Suprapubic skin (tissue), 4 donors: ENCODE measurements around the gene STXBP2. TPM values are rescaled to one million over a fixed set of nuclear protein-coding genes. Genes with fewer than 3 reads are reported as not detected.

Experiments used
- DNase-seq, 2 donors: peaks; one replicate each; pipeline ENCODE4 v3.0.0-alpha.2; 2019; ENCODE audit warnings: low spot score in 2 of 2
- H3K27ac ChIP-seq: fragments of 200-600 bp; sonication (generic); one replicate; pipeline ENCODE4 v1.5.1; 2019
- H3K27me3 ChIP-seq: fragments of 200-600 bp; sonication (generic); one replicate; pipeline ENCODE4 v1.5.1; 2019
- H3K36me3 ChIP-seq: fragments of 200-600 bp; sonication (generic); one replicate; pipeline ENCODE4 v1.5.1; 2019
- H3K4me1 ChIP-seq: fragments of 200-600 bp; sonication (generic); one replicate; pipeline ENCODE4 v1.5.1; 2019
- H3K4me3 ChIP-seq: fragments of 200-600 bp; sonication (generic); one replicate; pipeline ENCODE4 v1.5.1; 2019; ENCODE audit warnings: mild to moderate bottlenecking
- H3K9me3 ChIP-seq: fragments of 200-600 bp; sonication (generic); one replicate; pipeline ENCODE4 v1.5.1; 2019
- CTCF ChIP-seq, 2 donors: fragments of 200-600 bp in 1 of 2; fragments of 450-650 bp in 1 of 2; sonication (generic) in 1 of 2; IDR thresholded peaks; one replicate each; pipeline ENCODE4 v1.5.1; 2016 to 2019; ENCODE audit warnings: antibody characterized with exemption in 2 of 2, mild to moderate bottlenecking in 1 of 2, moderate library complexity in 1 of 2
- EP300 ChIP-seq: sonication (generic); formaldehyde crosslinking; IDR thresholded peaks from one replicate; pipeline ENCODE4 v1.6.1; 2017; ENCODE audit warnings: antibody characterized with exemption
- POLR2A ChIP-seq, 2 donors: fragments of 450-650 bp; IDR thresholded peaks; one replicate each; pipeline ENCODE4 v1.6.1; 2017; ENCODE audit warnings: antibody characterized with exemption in 2 of 2, mild to moderate bottlenecking in 2 of 2, moderate library complexity in 2 of 2
- POLR2AphosphoS5 ChIP-seq, 3 donors: sonication (generic); formaldehyde crosslinking; IDR thresholded peaks; one replicate each; pipeline ENCODE4 v1.6.1; 2017; ENCODE audit warnings: antibody characterized with exemption in 3 of 3
- WGBS: methylation state at CpG from one replicate; pipeline ENCODE4 v1.1.5; 2018; 5-methylcytosine and 5-hydroxymethylcytosine counted together
- total RNA-seq, 4 donors: library from RNA; depleted of rRNA; stranded (reverse); fragments of >200 nt; gene quantifications; one replicate each; pipeline ENCODE4 v1.1.0, GENCODE V29; 2016

STXBP2 gene
- total RNA-seq, 4 donors from 2014 or later: 41.2 to 88.7 (median 50.9) TPM

- 74% methylated on average over 8 of the region's 8 CpGs for WGBS
- Histone ChIP-seq H3K9me3 (no peaks in the 10 kb centered on the region), H3K27me3 (peaks cover 16% of the 10 kb centered on the region), H3K27ac (no peak overlapping the region), H3K4me1 (no peaks in the 10 kb centered on the region), H3K36me3 (no peaks in the 10 kb centered on the region), H3K4me3 (no peak overlapping the region)
- no peak for TF ChIP-seq CTCF (IDR thresholded peaks at IDR 0.05)
- TF ChIP-seq POLR2AphosphoS5 (IDR thresholded peaks at IDR 0.05): no peak
- TF ChIP-seq EP300: no peak
- TF ChIP-seq POLR2A (IDR thresholded peaks at IDR 0.05): no peak
- no peak for DNase-seq
Measured at GRCh38 chr19:7661744-7662538, 25.0 kb downstream of the STXBP2 start.

DNA sequence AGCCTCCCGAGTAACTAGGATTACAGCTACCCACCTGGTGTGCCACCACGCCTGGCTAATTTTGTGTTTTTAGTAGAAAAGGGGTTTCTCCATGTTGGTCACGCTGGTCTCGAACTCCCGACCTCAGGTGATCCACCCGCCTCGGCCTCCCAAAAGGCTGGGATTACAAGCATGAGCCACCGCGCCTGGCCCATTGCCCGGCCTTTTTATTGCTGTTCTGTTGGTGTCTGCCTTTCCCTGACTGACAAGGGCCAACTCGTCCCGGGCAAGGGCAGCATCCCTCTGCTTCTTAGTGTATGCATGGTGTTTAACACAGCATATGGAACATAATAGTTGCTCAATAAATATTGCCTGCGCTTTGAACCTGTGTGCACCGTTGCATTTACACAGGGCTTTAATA is 25.7 kb downstream of the STXBP2 start:
- WGBS: 76% methylated on average over 14 of the region's 14 CpGs
- no peak overlapping the region for H3K4me3 ChIP-seq
- no peaks in the 10 kb centered on the region for H3K36me3 ChIP-seq
- no peak overlapping the region for H3K27ac ChIP-seq
- TF ChIP-seq EP300: no peak
- no peak for TF ChIP-seq CTCF (IDR thresholded peaks at IDR 0.05)
- TF ChIP-seq POLR2AphosphoS5 (IDR thresholded peaks at IDR 0.05): no peak
- no peak for TF ChIP-seq POLR2A (IDR thresholded peaks at IDR 0.05)
- no peaks in the 10 kb centered on the region for H3K4me1 ChIP-seq
- H3K27me3 ChIP-seq: peaks cover 16% of the 10 kb centered on the region
- no peak for DNase-seq
- H3K9me3 ChIP-seq: no peaks in the 10 kb centered on the region

- H3K27ac ChIP-seq: no peak overlapping the region
- TF ChIP-seq CTCF (IDR thresholded peaks at IDR 0.05) (no peak), EP300 (no peak)
- H3K9me3 ChIP-seq: no peaks in the 10 kb centered on the region
- no peak overlapping the region for H3K4me3 ChIP-seq
- no peak for DNase-seq
- peaks cover 22% of the 10 kb centered on the region for H3K27me3 ChIP-seq
- WGBS: 52% methylated on average over 7 of the region's 7 CpGs
- no peaks in the 10 kb centered on the region for H3K4me1 ChIP-seq
- H3K36me3 ChIP-seq: no peaks in the 10 kb centered on the region
Measured at GRCh38 chr19:7663706-7664105, 26.8 kb downstream of the STXBP2 start.

DNA sequence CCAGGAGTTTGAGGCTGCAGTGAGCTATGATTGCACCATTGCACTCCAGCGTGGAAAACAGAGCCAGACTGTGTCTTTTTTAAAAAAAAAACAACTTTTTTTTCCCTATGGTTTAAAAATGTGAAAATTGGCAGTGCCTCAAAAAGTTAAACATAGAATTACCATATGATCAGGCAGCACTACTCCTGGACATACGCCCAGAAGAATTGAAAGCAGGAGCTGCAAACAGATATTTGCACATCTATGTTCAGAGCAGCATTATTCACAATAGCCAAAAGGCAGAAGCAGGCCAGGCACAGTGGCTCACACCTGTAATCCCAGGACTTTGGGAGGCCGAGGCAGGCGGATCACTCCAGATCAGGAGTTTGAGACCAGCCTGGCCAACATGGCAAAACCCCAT is 28.2 kb downstream of the STXBP2 start:
- Histone ChIP-seq H3K36me3 (no peaks in the 10 kb centered on the region), H3K27ac (no peak overlapping the region), H3K27me3 (peaks cover 36% of the 10 kb centered on the region), H3K4me1 (peaks cover 4% of the 10 kb centered on the region), H3K9me3 (no peaks in the 10 kb centered on the region), H3K4me3 (no peak overlapping the region)
- WGBS: 22% methylated on average over 4 of the region's 4 CpGs
- DNase-seq: no peak
- TF ChIP-seq POLR2AphosphoS5 (IDR thresholded peaks at IDR 0.05) (no peak), POLR2A (IDR thresholded peaks at IDR 0.05) (no peak), CTCF (IDR thresholded peaks at IDR 0.05) (no peak), EP300 (no peak)

- Histone ChIP-seq H3K9me3 (no peaks in the 10 kb centered on the region), H3K4me3 (no peak within 1 kb of the TSS), H3K27me3 (peaks cover 56% of the 10 kb centered on the region), H3K36me3 (no peaks in the 10 kb centered on the region), H3K27ac (no peak within 1 kb of the TSS), H3K4me1 (peaks cover 7% of the 10 kb centered on the region)
- no peak for TF ChIP-seq EP300
- TF ChIP-seq POLR2AphosphoS5 (IDR thresholded peaks at IDR 0.05): no peak
- TF ChIP-seq POLR2A (IDR thresholded peaks at IDR 0.05): no peak
- no peak for TF ChIP-seq CTCF (IDR thresholded peaks at IDR 0.05)
- WGBS: 70% methylated on average over 2 of the region's 9 CpGs
- DNase-seq: no peak
Measured at GRCh38 chr19:7668842-7669241, 31.9 kb downstream of the STXBP2 start, which contains the start of gene RETN. RETN (plus strand) TSS chr19:7669049; CDS start chr19:7669327, 278 bp downstream.
